ENCODE results near the gene PRRT1.
"Not testable (repeated sequence)": the region's sequence is repeated elsewhere in the genome, so short reads cannot be mapped to it uniquely, and the experiment has no call there.

Gene PRRT1

DNA sequence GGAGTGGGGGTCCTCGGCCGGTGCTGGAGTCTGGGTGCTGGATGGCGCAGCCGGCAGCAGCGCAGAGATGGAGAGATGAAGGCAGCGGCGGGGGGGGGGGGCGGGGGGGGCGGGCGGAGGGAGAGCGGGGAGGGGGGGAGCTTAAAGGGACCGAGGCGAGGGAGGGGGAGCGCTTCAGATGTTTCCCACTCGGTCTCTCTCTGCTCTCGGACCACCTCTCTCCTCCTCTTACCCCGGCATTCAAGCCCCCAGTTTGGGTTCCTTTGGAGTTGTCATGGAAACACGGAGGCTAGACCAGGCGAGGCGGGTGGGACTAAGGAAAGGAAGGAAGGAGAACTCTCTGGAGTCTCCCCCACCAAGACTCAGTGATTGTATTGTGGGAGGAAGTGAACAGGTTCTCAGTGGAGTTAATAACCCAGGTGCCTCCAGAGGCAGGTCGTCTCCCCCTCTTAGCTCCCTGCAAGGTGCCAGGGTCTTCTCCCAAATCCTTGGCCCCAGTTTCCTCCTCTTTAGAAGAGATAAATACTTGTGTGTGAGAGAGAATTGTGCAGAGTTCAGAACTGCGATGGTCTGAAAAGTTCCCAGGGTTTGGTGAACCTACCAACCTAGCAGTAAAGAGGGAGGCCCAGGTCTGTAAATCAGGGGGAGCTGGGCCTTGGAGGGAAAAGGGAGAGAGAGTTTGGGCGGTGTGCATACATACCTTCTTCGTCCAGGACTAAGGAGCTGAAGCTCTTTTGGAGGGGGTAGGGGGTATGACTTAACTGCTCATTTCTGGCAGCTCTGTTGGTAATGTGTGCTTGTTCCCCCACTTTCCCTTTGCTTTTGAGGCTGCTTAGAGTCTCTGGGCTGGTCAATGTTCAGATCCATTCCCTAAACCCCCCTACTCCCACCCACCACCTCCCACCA lies at the start of gene PRRT1:
Gene PRRT1, minus strand, starts transcription at position 77 of the 906 bp plus-strand sequence. CDS start 112 bp downstream, outside the sequence.
- H3K4me3 ChIP-seq (ENCODE audit: low read depth, low read length) = peak within 1 kb of the TSS; percentile 93

DNA sequence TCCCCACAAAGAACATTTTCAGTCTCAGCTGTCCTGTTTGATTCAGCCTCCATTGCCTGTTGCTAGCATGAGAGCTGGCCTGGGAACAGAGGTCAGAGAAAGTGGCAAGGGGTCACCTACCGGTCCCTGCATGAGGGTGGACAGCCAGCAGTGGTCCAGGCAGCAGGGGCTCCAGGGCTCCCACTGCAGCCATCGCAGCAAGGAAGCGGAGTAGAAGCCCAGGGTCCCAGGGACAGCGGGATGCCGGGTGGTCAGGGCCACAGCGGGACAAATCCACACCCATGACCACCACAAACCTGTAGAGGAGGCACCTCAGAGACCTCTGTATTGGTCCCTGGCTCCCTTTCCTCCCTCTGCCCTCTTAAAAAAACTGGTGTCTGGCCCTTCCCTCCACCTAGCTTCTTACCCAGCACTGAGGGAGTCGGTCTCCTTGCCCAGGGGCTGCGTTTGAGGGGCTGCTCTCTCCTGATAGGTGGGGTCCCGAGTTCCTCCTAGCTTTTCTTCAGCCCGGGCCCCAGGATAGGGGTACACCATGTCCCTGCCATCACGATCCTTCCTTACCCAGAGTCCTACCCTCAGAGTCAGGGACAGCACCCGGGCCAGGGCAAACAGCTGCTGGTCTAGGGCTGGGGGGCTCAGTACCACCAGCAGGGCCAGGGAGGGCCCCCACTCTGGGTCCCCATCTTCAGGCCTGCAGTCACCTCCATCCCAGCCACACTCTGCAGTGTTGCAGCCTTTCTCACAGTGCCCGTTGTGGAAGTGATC lies 49.2 kb upstream of the PRRT1 start:
- H3K4me3 ChIP-seq (ENCODE audit: low read depth, low read length) = no peak overlapping the region

DNA sequence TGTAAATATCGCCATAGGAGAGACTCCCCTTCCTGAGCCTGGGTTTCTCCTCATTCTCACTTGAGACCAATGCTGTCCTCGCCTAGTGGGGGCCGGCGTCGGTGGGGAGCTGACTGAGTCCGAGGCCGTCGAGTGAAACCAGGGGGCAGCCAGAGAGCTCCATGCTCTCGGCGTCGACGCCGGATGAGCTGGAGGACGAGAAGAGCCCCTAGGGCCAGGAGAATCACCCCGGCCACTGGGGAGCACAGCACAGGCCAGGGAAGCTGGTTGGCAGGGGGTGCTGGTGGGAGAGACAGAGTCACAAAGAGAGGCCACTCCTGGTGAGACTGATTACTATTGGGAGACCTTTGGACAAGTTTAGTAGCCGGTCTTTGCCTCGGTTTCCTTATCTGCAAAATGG lies 47.1 kb upstream of the PRRT1 start:
- no peak overlapping the region for H3K4me3 ChIP-seq (ENCODE audit: low read depth, low read length)

DNA sequence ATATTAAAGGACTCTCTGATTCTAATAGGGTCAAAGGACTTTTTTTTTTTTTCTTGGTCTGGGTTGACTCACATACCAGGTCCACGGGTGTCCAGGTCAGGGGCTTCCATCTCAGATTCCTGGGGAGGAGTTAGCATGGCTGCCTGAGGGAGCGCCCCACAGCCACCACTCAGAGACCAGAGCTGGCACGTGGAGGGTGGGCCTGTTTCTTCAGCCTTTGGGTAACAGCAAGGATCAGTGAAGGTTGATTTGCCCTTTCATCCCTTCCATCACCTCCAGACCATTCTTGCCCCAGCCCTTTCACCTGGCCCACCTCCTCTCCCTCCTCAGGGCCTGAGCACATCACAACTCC lies 46.6 kb upstream of the PRRT1 start:
- H3K4me3 ChIP-seq (ENCODE audit: low read depth, low read length) = no peak overlapping the region

DNA sequence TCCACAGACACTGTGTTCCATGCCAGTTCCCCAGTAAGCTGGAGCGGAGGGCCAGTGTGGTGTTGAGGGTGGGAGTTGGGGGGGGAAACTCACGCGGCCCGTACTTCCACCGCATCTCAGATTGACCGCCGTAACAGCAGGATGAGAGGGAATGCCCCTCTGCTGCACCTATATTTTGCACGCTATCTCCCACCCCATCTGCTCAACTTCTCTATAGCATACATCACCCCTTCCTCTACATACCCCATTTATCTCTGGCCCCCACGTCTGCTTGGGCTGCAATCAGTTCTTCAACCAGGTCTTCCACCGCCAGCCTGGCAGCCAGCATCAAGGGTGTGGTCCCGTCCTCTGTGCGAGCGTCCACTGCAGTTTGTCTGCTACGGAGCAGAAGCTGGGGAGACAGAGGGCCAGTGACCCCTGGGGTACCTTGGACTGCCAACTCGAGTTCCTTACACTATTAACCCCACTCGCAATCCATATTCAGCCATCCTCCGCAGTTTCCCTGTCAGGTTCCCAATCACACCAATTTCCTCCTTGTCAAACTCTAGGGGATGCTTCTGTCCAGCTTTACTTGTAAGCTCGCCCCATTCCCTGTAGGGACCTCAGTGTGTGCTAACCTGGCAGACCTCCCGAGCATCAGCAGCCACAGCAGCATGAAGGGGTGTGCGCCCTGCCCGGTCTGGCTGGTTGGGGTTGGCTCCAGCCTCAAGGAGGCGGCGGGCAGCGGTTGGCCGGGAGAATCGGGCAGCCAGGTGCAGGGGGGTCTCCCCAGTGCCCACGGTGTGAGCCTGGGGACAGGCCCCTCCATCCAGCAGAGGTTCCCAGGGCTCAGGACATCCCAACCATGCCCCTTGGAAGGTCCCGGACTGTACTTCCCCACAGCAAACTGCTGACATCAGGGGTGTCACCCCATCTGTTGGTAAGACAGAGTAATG lies 45.2 kb upstream of the PRRT1 start:
- peak overlapping the region; percentile 75 for H3K4me3 ChIP-seq (ENCODE audit: low read depth, low read length)

DNA sequence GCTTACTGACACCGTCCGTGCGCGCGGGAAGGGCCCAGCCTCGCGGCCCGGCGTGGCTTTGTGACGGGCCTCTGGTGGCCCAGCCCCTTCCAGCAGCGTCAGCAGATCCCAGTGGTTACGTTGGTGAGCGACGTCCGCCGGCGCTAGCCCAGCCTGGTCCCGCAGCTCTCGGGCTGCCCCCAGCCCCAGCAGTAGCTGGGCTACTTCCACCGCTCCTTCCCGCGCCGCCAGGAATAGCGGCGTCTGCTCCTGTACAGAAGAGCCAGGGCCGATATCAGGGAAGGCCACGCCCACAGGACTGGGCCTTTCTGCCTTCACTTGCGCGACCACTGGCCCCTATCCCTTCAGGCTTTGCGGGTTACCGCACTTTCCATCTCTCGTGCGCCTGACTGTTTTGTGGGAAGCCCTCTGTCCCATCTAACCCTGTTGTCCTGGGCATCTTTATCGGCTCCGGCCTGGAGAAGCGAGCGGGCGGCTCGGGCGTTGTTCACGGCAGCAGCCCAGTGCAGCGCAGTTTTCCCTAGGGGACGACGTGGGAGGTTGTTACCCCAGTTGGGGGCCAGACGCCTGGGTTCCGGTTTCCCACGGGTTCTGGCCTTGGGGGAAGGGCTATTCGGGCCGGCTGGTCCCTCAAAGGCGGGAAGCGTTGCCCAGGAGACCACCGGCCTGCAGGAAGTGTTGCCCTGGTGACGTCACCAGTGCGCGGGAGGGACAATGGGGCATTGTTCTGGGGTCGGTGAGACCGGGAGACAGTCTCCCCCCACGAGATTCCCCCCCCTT lies 44.4 kb upstream of the PRRT1 start:
- H3K4me3 ChIP-seq (ENCODE audit: low read depth, low read length) = peak overlapping the region; percentile 75

DNA sequence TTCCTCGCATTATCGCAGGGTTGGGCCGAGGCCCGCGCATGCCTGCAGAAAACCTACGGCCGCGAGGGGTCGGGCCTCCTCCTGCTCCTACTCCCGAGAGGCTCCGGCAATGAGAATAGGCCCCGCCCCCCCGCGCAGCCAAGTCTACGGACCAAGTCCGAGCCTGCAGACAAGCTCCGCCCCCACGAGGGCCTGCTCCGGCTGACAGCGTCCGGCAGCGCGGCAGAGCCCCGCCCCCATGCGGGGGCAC lies 43.8 kb upstream of the PRRT1 start:
- H3K4me3 ChIP-seq (ENCODE audit: low read depth, low read length) = peak overlapping the region; percentile 75

DNA sequence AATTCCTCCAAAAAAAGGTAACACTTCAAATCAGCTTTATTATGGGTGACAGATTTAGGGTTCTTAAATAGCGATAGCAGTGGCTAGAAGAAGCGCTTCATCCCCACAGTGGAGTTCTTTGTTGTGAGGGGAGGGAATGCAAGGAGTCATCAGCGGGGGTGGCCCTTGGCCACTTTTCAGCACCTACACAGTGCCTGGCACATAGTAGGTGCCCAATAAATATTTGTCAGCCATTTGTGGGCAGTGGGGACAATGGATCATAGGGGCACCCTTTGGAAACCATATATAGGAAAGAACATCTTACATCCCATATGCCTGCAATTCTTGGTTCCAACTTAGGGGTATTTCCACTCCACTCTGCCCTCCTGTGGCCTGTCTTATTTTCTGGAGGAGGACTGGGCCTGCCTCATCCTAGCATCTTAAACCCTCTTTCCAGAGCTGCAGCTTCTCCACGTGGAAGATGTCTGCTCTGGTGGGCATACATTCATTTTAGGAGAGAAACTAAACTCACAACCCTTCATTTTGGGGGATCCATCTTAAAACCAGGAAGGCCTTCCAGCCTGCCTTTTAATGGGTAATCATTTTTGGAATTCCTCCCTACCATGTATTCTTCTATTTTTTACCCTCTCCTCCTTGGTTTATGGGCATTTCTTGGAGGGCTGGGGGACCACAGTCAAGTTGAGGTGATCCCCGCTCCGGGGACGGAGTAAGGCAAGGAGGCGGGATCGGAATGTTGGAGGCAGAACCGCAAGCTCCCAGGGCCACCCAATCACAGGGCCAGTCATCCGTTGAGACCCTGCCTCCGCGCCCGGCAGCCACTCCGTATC lies 43.3 kb upstream of the PRRT1 start:
- peak overlapping the region; percentile 44 for H3K4me3 ChIP-seq (ENCODE audit: low read depth, low read length)

DNA sequence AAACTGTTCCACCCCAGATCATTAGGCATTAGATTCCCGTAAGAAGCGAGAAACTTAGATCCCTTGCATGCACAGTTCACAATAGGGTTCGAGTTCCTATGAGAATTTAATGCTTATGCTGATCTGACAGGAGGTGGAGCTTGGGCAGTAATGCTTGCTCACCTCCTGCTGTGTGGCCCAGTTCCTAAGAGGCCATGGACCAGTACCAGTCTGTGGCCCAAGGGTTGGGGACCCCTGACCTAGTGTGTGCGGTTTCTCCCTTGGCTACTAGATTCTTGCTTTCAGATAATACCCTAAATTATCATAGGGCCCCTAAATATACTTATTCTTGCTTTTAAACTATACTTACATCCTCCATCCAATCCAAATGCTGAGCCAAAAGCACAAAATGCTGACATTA lies 42.6 kb upstream of the PRRT1 start:
- no peak overlapping the region for H3K4me3 ChIP-seq (ENCODE audit: low read depth, low read length)

DNA sequence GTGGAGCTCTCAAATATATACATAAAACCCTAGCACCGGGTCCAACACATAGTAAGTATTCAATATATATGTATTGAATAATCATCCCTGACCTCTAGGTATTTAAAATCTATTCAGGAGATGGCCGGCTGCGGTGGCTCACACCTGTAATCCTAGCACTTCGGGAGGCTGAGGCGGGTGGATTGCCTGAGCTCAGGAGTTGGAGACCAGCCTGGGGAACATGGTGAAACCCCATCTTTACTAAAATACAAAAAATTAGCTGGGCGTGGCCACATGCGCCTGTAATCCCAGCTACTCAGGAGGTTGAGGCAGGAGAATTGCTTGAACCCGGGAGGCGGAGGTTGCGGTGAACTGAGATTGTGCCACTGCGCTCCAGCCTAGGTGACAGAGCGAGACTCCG lies 41.4 kb upstream of the PRRT1 start:
- not testable (repeated sequence) for H3K4me3 ChIP-seq (ENCODE audit: low read depth, low read length)

DNA sequence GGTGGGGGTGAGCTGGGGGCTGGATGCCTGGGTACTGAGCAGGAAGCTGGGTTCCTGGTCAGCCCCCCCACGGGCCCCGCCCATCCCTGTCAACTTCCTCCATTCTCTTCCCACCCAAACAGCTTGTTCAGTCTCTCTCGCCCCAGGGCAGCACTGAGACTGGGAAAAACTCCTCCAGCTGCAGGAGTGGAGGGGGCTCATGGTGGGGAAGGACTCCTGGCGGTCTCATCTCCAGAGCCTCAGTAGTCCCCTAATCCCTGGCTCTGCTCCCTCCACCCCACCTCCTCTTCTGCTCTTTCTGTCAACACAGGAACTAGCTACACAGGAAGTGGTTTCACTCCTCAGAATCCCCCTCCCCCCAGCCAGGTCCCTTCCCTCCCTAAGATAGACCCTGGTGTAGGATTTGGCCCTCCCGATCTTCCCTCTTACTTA lies 40.9 kb upstream of the PRRT1 start, which contains the start of gene GPSM3:
Gene GPSM3, minus strand, starts transcription at position 36 of the 432 bp plus-strand sequence. CDS start 130 bp downstream, outside the sequence.
- H3K4me3 ChIP-seq (ENCODE audit: low read depth, low read length) = no peak within 1 kb of the TSS

DNA sequence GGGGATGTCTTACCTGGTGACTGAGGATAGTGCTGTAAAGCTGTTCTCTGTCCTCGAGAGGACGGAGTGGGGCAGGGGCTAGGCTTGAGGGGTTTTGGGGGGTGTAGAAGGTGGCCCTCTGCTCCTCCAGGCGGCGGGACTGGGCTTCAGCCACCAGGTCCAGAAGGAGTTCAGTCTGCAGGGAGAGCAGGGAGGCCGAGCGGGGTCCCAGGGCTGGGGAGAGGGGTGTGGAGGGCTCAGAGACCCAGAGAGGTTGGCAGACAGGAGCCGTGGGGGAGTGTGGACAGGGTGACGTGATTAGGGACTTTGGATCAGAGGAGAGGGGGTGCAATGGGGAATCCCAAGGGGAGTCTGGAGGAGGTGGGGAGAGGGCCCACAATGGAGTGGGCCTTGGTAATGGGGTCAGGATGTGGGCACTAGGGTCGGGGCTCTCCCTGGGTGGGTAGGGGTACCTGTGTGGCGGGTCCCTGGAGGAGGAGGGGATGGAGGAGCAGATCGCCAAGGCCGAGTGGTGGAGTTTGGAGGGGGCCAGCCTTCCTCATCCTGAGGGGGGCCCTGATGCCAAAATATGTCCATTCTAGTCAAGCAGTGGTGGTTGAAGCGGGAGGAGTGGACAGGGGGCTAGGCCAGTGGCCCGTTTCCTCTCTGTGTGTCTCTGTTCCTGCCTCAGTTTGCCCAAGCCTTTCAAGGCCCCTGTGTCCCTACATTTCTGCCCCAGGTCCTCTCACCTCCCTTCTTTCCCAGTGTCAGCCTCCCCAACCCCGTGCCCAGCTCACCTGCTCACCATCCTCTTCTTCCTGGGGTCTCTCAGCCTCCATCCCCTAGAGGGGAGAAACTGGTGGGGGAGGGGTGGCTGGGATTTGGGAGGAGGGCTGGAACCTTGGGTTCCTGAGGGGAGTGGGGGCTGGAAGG lies 40.2 kb upstream of the PRRT1 start:
- no peak overlapping the region for H3K4me3 ChIP-seq (ENCODE audit: low read depth, low read length)

DNA sequence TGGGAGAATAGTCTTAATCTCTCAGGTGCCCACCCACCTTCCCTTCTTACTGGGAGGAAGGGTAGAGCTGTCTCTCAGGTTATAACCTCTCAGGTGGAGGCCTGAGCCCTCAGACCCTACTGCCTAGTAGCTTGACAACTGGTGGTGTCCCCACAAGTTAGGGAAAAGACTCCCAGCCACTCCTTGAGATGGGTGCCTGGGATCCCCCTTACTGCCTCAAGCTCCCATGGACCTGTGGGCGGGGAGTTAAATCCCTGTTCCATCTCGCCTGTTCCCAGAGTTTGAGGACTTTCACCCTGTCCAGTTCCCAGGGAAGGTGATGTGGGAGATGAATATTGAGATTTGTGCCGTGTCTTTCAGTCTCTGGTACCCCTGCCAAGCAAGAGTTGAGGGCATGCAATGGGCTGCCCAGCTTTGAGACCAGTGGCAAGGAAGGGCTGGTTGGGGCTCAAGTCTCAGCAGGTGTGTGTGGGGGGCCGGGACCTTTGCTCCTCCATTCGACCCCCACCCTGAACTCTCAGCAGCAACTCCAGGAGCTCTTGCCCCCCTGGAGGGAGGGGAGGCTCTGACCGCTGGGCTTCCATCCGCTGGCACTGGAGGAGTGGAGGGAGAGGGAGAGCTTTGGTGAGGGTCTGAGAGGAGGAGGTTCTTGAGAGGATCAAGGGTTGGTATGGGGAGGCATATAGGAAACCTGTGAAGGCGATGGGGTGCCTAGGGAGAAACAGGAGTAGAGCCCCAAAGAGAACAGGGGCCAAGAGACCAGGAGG lies 39.4 kb upstream of the PRRT1 start:
- no peak overlapping the region for H3K4me3 ChIP-seq (ENCODE audit: low read depth, low read length)

DNA sequence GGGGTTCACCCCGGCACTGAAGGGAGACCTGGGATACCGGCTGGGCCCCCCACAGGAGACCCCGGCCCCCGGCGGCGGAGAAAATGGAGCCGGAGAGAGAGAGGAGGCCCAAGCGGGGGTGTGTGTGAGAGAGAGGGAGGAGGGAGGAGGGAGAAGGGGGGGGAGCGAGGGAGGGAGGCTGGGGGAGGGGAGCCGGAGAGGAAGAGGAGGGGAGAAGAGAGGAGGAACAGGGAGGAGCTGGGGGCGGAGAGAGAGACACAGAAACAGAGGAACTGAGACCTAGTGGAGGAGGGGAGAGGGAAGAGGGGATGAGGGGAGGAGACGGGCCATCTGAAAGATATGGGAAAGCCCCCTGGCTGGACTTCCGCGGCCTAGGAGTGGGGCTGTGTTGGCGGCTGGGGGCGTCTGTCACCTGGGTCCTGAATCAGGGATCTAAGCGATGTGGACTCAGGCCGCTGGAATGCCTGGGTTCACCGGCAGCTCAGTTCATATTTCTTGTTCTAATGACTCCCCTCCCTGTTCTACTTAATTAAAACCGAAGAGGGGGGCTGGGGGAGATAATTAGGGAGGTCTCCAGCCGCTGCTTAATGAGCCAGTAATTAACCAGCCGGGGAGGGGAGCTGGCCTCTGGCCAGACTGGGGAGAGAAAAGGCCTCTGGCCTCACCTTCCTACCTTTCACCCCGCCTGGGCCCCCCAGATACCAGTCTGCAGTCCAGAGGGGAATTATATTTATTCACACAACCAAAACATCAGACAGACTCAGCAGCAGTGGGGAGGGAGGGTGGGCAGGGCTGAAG lies 38.5 kb upstream of the PRRT1 start, which contains the start of gene PBX2:
Gene PBX2, minus strand, starts transcription at position 149 of the 798 bp plus-strand sequence. CDS start 287 bp downstream, outside the sequence.
- H3K4me3 ChIP-seq (ENCODE audit: low read depth, low read length) = peak within 1 kb of the TSS; percentile 51

DNA sequence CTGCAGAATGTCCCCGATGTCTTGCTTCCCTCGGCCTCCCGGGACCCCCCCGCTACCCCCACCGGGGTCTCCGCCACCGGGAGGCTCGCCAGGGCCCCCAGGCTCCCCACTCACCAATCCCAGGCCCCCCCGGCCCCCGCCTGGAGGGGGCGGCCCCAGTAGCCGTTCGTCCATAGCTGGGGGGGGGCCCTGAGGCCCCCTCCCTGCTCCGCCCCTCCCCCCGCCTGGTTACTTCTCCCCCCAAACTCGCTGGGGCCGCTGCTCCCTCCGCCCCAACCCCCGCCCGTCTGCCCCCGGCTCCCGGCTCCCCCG lies 38.0 kb upstream of the PRRT1 start:
- peak overlapping the region; percentile 51 for H3K4me3 ChIP-seq (ENCODE audit: low read depth, low read length)

DNA sequence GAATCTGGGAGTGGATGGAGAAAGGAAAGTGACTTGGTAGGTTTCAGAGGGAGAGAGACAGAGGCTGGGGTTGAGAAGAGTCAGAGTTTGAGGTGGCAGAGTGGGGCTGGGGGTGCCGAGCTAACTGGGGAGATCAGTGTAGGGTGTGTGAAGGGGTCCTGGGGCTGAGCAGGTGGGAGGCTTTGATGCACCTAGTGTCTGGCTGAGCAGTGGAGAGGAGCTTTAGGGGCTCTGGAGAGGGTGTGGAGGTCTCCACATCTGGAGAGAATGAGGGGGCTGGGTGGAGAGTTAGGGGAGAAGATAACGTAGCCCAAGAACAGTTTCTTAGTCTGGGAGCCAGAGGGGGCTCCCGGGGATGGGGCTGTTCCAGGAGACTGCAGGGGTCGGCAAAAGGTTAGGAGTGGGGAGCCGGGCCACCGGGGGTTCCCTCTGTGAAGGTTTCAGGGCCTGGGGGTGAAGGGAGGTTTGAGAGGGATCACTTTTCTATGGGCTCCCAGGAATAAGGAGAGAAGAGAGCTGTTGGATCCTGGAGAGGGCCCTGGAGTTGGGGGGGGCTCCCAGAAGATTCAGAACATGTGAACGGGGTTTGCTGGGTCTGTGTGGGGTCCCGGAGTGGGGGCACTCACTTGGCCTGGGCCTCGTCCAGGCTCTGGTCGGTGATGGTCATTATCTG lies 37.5 kb upstream of the PRRT1 start:
- peak overlapping the region; percentile 51 for H3K4me3 ChIP-seq (ENCODE audit: low read depth, low read length)

Data from iPS-11a (cell line).